Ovary (tissue), 9 donors: ENCODE results near the gene CCR8. TPM values are rescaled to one million over a fixed set of nuclear protein-coding genes. Genes with fewer than 3 reads are reported as not detected.
"Not testable (repeated sequence)": the region's sequence is repeated elsewhere in the genome, so short reads cannot be mapped to it uniquely, and the experiment has no call there.

Experiments
- DNase-seq, 5 donors: peaks; one replicate each; pipeline ENCODE4 v3.0.0-alpha.2; 2019 to 2020
- H3K27ac ChIP-seq, 2 donors: fragments of 200-600 bp; one replicate each; pipeline versions ENCODE4 v1.5.1 to v1.8.0; 2019 to 2022
- H3K27me3 ChIP-seq: fragments of 200-600 bp; one replicate; pipeline ENCODE4 v1.8.0; 2022
- H3K36me3 ChIP-seq: fragments of 200-600 bp; sonication (generic); one replicate; pipeline ENCODE4 v1.5.1; 2019
- H3K4me1 ChIP-seq: one replicate; pipeline ENCODE4 v1.8.1; 2013; ENCODE audit warnings: mild to moderate bottlenecking, moderate library complexity; ENCODE audit not compliant: insufficient read depth
- H3K4me3 ChIP-seq: fragments of 200-600 bp; sonication (generic); one replicate; pipeline ENCODE4 v1.5.1; 2017
- H3K9me3 ChIP-seq, 2 donors: fragments of 200-600 bp in 1 of 2; sonication (generic) in 1 of 2; one replicate each; pipeline versions ENCODE4 v1.5.1 to v1.8.1; 2013 to 2019; ENCODE audit warnings: mild to moderate bottlenecking in 1 of 2, moderate library complexity in 1 of 2
- EP300 ChIP-seq: sonication (generic); formaldehyde crosslinking; IDR thresholded peaks from one replicate; pipeline ENCODE4 v1.6.1; 2017; ENCODE audit warnings: antibody characterized with exemption
- POLR2A ChIP-seq: fragments of 450-650 bp; IDR thresholded peaks from one replicate; pipeline ENCODE4 v1.6.1; 2017; ENCODE audit warnings: antibody characterized with exemption, mild to moderate bottlenecking, moderate library complexity
- WGBS, 3 donors: extraction: QIAGEN DNeasy Blood & Tissue Kit in 1 of 3; methylation state at CpG; one replicate each; pipeline versions ENCODE4 v1.1.5 to v1.1.7; 2013 to 2017; 5-methylcytosine and 5-hydroxymethylcytosine counted together
- intact Hi-C, 4 donors: fragments of 100-400 bp; cut with DNase I; formaldehyde crosslinking; loops; one replicate each; pipeline versions ENCODE4 v1.11.0 to v1.15.1; 2022 to 2023
- polyA plus RNA-seq, 2 donors: library from polyadenylated mRNA; stranded (reverse); fragments of 200-250 nt in 1 of 2; fragments of 350-450 nt in 1 of 2; fragmentation: Illumina TruSeq in 1 of 2; extraction: RNeasy Lipid Tissue Mini Kit (QIAGEN cat#74804) in 1 of 2; gene quantifications; one replicate each; pipeline ENCODE4 v1.2.3, GENCODE V29; 2013 to 2014
- total RNA-seq, 7 donors: library from RNA; depleted of rRNA in 2 of 7; stranded (reverse); fragments of >200 nt in 2 of 7; fragmentation: NEBNext Ultra II Directional in 3 of 7; extraction: Animal tissue kit (Norgen Biotek cat#: 25700) in 3 of 7; gene quantifications; one replicate each; pipeline versions ENCODE4 v1.1.0 to v1.2.4, GENCODE V29; 2016 to 2023
- TF ChIP-seq, protein P1 (sequence below), 3 donors: fragments of 450-650 bp in 2 of 3; fragments of 200-600 bp in 1 of 3; IDR thresholded peaks; one replicate each; pipeline versions ENCODE4 v1.5.1 to v1.8.0; 2016 to 2022; ENCODE audit warnings: antibody characterized with exemption in 3 of 3, mild to moderate bottlenecking in 1 of 3
- donor health status: DM: no; HTN: no; CAD: no; lungs with moderate emphysema.
- donor health status: DM: no; HTN: no; CAD: no.
- donor health status: Bipolar disorder and iron deficiency.
- donor health status: DM: yes; HTN: yes; CAD: no.
- donor health status: DM: no; HTN: no; CAD: no.
- donor health status: DM: yes; HTN: yes; CAD: no.

The CCR8 gene
- total and polyA plus RNA-seq, 9 donors: 0.23 TPM; not detected in 8

DNA sequence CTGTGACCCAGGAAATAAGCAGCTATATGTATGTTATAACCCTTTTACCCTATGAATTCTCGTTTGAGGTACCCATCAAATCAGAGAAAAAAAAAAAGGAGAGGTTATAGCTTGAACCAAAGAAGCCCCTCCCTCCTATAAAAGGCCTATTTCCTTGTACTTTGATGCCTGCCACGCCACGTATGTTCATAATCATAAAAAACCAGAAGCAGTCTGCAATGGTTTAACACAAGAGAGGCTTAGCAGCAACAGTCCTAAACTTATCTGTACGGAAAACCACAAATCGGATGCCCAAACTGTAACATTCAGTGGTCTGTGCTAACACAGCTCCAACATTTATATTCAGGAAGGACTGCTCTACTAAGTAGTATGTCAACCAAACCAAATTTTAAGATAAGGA, 21.2 kb downstream of the CCR8 start:
- TF ChIP-seq, protein P1, sequence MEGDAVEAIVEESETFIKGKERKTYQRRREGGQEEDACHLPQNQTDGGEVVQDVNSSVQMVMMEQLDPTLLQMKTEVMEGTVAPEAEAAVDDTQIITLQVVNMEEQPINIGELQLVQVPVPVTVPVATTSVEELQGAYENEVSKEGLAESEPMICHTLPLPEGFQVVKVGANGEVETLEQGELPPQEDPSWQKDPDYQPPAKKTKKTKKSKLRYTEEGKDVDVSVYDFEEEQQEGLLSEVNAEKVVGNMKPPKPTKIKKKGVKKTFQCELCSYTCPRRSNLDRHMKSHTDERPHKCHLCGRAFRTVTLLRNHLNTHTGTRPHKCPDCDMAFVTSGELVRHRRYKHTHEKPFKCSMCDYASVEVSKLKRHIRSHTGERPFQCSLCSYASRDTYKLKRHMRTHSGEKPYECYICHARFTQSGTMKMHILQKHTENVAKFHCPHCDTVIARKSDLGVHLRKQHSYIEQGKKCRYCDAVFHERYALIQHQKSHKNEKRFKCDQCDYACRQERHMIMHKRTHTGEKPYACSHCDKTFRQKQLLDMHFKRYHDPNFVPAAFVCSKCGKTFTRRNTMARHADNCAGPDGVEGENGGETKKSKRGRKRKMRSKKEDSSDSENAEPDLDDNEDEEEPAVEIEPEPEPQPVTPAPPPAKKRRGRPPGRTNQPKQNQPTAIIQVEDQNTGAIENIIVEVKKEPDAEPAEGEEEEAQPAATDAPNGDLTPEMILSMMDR (IDR thresholded peaks at IDR 0.05): no peak
- TF ChIP-seq EP300: no peak
- no peak for TF ChIP-seq POLR2A
- Histone ChIP-seq H3K4me1 (peaks cover 2% of the 10 kb centered on the region), H3K4me3 (no peak overlapping the region), H3K27ac (no peak overlapping the region), H3K9me3 (no peaks in the 10 kb centered on the region), H3K36me3 (no peaks in the 10 kb centered on the region), H3K27me3 (no peaks in the 10 kb centered on the region)
- WGBS, 3 donors: 85 to 92% (median 88%) methylated on average over 5 of the region's 5 CpGs
- DNase-seq: no peak
- intact Hi-C loops: no loop called here

DNA sequence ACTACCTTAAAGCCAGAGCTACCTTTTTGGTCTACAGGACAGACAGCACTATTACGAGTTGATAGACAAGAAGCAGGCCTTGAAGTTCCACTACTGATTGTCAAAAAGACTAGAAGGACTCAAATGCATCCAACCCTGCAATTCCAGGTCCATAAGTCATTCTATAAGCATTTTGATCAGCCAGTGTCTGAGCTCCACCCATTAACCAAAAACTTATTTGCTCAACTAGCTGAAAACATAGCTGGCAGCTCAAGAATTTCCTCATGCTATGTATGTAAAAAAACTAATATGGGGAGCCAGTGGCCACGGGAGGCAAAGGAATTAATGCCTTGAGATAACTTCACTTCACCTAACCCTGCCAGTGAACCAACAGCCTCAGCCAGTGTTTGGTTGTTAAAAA, 21.6 kb downstream of the CCR8 start:
- DNase-seq, H3K4me3 ChIP-seq, H3K27ac ChIP-seq, intact Hi-C loops, H3K4me1 ChIP-seq, H3K36me3 ChIP-seq, H3K27me3 ChIP-seq, H3K9me3 ChIP-seq: not testable (repeated sequence)
- WGBS, 3 donors: 84 to 89% (median 86%) methylated on average over 2 of the region's 2 CpGs

DNA sequence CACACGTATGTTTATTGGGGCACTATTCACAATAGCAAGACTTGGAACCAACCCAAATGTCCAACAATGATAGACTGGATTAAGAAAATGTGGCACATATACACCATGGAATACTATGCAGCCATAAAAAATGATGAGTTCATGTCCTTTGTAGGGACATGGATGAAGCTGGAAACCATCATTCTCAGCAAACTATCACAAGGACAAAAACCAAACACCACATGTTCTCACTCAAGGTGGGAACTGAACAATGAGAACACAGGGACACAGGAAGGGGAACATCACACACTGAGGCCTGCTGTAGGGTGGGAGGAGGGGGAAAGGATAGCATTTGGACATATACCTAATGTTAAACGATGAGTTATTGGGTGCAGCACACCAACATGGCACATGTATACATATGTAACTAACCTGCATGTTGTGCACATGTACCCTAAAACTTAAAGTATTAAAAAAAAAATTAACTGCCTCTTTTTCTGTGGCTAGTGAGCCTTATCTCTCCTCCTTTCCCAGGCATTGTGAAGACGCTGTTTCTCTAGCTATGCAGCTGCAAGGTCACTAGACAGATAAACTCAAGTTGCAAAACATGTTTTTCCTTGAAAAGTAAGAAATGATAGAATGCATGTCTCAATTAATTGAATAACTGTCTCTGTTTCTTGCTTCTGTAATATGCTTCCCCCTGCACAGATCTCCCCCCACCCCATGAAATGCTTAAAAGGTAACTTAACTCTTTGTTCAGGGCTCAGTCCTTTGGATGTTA, 23.8 kb downstream of the CCR8 start:
- H3K9me3 ChIP-seq, H3K27me3 ChIP-seq, H3K4me3 ChIP-seq, DNase-seq, intact Hi-C loops, H3K4me1 ChIP-seq, H3K27ac ChIP-seq, H3K36me3 ChIP-seq: not testable (repeated sequence)
- 38 to 48% (median 40%) methylated on average over 3 of the region's 3 CpGs for WGBS, 3 donors

DNA sequence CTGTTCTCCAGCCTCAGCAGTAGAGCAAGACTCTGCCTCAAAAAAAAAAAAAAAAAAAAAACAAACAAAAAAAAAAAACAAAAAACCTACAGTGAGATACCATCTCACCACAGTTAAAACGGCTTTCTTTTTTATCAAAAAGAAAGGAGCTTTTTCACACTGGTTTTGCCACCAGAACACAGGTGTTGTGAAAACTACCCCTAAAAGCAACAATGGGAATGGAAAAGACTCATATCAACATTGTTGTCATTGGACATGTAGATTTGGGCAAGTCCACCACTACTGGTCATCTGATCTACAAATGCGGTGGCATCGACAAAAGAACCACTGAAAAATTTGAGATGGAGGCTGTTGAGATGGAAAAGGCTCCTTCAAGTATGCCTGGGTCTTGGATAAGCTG, 28.8 kb downstream of the CCR8 start:
- Histone ChIP-seq H3K9me3 (no peaks in the 10 kb centered on the region), H3K36me3 (no peaks in the 10 kb centered on the region), H3K27ac (no peak overlapping the region), H3K4me3 (no peak overlapping the region), H3K4me1 (peaks cover 2% of the 10 kb centered on the region), H3K27me3 (no peaks in the 10 kb centered on the region)
- TF ChIP-seq EP300 (no peak), POLR2A (no peak)
- TF ChIP-seq, protein P1 (IDR thresholded peaks at IDR 0.05): no peak
- intact Hi-C loops: no loop called here
- 82 to 92% (median 86%) methylated on average over 3 of the region's 3 CpGs for WGBS, 3 donors
- DNase-seq: no peak

DNA sequence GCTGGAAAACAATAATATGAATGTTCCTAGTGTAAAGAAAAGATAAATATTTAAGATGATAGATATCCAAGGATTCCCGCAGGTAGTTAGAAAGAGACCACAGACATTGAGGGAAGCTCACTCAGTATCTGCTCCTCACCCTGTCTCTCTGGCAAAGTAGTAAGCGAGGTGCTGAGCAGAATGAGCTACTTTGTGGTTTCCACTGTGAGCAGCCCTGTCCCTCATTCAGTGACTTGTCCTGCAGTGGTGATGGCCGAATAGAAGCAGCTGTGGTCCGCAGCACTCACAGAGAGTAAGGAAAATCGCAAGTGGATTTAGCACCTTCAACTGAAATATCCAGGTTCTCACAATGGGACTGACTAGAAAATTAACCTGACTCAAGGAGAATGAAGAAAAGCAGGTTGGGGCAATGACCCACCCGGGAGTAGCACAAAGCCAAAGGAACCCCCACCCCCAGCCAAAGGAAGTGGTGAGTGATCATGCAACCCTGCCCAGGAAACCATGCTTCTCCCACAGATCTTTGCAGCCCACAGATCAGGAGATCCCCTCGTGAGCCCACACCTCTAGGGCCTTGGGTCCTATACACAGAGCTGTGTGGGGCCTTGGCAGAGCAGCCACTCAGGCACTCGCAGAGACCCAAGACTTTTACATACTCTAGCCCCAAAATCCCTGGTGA, 31.9 kb downstream of the CCR8 start:
- Histone ChIP-seq H3K4me3 (no peak overlapping the region), H3K9me3 (no peaks in the 10 kb centered on the region), H3K27ac (no peak overlapping the region), H3K27me3 (no peaks in the 10 kb centered on the region), H3K4me1 (no peaks in the 10 kb centered on the region), H3K36me3 (no peaks in the 10 kb centered on the region)
- no peak for DNase-seq
- intact Hi-C loops: no loop called here
- WGBS, 3 donors: 84 to 92% (median 90%) methylated on average over 8 of the region's 8 CpGs
- TF ChIP-seq POLR2A: no peak
- TF ChIP-seq EP300: no peak
- TF ChIP-seq, protein P1 (IDR thresholded peaks at IDR 0.05): no peak
